GM12873 (cell line): ENCODE measurements around the gene TCF15.

Experiments used
- TF ChIP-seq, protein P1 (sequence below): IDR thresholded peaks from 2 replicates; pipeline ENCODE4 v1.5.1; 2012; ENCODE audit warnings: low read depth, mild to moderate bottlenecking, moderate library complexity, low read length, control low read depth; ENCODE audit not compliant: insufficient read depth; ENCODE audit errors: missing control alignments

Gene TCF15

GRCh38 chr20:617934-618690, 8.0 kb upstream of the TCF15 start:
- TF ChIP-seq, protein P1, sequence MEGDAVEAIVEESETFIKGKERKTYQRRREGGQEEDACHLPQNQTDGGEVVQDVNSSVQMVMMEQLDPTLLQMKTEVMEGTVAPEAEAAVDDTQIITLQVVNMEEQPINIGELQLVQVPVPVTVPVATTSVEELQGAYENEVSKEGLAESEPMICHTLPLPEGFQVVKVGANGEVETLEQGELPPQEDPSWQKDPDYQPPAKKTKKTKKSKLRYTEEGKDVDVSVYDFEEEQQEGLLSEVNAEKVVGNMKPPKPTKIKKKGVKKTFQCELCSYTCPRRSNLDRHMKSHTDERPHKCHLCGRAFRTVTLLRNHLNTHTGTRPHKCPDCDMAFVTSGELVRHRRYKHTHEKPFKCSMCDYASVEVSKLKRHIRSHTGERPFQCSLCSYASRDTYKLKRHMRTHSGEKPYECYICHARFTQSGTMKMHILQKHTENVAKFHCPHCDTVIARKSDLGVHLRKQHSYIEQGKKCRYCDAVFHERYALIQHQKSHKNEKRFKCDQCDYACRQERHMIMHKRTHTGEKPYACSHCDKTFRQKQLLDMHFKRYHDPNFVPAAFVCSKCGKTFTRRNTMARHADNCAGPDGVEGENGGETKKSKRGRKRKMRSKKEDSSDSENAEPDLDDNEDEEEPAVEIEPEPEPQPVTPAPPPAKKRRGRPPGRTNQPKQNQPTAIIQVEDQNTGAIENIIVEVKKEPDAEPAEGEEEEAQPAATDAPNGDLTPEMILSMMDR = no peak

- TF ChIP-seq, protein P1 = no peak
Measured at GRCh38 chr20:615514-615913, 5.4 kb upstream of the TCF15 start.

GRCh38 chr20:611843-612185, 1.7 kb upstream of the TCF15 start:
- TF ChIP-seq, protein P1 = no peak

DNA sequence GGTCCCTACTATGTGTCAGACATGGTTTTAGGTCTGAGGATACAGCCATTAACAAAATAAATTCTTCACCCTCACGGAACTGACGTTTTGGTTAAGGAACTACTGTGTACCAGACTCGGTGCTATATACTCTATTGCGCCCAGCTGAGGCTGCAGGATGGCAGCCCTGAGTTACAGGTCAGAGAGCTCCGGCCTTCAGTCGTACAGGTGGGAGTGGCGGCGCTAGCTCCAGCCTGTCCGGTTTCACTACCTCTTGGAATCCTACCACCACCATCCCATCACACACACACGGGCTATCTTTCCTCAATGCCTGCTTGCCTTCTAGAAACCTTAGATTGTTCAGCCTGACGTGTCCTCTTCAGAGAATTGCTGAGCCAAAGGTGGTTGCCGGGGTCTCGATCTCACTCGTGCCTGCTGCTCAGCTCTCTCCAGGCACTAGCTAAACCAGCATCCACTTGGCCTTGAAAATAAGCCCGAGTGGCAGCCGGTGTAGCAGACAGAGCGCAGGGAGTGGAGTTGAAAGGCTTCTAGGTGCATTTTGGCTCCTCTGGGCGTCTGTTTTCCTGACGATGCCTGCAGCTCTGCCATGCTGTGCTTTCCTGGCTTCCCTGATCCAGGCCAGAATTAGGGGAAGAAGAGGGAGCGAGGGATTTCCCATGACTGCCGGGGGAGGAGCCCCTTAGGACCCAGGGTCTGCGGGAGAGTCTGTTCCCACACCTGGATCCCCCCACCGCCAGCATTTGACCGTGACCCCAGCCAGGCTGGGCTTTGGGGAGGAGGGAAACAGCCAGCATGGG, 1.1 kb upstream of the TCF15 start:
- TF ChIP-seq, protein P1 = no peak

DNA sequence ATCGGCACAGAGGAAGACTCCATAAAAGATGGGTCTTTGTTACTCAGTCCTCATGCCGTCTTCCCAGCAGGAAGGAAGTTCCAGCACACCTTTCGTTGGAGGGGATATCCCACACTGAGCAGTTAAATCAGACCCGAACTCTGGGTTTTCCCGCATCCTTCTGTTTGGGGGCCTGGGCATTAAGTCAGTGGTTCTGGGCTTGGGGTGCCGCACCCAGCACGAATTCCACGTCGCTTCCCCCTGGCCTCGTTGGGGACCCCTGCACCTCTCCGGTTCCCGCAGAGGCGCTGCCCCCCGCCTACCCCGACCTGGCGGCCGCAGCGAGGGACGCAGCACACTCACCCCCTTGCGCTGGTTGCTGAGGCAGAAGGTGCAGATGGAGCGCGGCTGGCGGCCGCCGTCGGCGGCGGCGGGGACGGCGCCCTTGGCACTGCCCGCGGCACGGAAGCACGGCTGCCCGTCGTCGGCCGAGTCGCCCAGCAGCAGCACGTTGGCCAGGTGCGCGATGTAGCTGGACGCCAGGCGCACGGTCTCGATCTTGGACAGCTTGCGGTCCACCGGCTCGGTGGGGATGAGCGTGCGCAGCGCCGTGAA, 641 bp downstream of the TCF15 start:
- TF ChIP-seq, protein P1 = no peak

GRCh38 chr20:608970-609369, 1.1 kb downstream of the TCF15 start:
- TF ChIP-seq, protein P1 = no peak

DNA sequence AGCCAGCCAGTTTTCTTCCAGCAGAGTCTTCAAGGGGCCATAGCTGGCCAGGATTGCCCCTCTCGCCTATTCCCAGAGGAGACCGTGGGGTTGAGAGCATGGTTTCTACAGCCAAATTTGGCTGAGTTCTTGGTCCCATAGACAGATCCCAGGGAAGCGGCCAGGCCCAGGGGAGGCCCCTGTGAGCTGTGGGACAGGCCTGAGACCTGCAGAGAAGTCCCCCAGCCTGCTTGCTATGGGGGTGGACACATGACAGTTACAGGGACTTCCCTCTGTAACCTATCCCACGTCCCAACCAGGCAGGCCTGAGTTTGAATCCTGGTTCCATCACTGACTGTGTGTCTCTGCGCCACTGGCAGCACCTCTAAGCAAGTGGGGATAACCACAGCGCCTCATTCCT, 2.6 kb downstream of the TCF15 start:
- TF ChIP-seq, protein P1 = no peak
